Keratinocyte (primary cell): ENCODE results near the gene PERP. TPM values are rescaled to one million over a fixed set of nuclear protein-coding genes. Genes with fewer than 3 reads are reported as not detected.

Experiments
- DNase-seq: peaks from one replicate; pipeline ENCODE4 v3.0.0-alpha.2; 2011; ENCODE audit warnings: low read depth, missing footprints, low spot score
- FAIRE-seq: peaks from 2 replicates; lab custom pipeline; 2011; peaks lifted over from hg19 to GRCh38; lab: Jason Lieb, UNC
- H2AFZ ChIP-seq: 2 replicates; pipeline ENCODE4 v1.6.0; 2012; ENCODE audit warnings: low read length, control low read depth, inconsistent platforms; ENCODE audit not compliant: control insufficient read depth
- H3K27ac ChIP-seq: 2 replicates; pipeline ENCODE4 v1.5.1; 2011; ENCODE audit warnings: low read length; ENCODE audit not compliant: control insufficient read depth, insufficient read depth
- H3K27me3 ChIP-seq: 3 replicates; pipeline ENCODE4 v1.6.0; 2011; ENCODE audit warnings: low read length; ENCODE audit not compliant: control insufficient read depth, insufficient read depth; ENCODE audit errors: extremely low read depth
- H3K36me3 ChIP-seq, 2 experiments: 2 replicates in 1 of 2; 3 replicates in 1 of 2; pipeline ENCODE4 v1.5.1; 2011; ENCODE audit warnings: low read length in 2 of 2, mild to moderate bottlenecking in 1 of 2; ENCODE audit not compliant: control insufficient read depth in 2 of 2, insufficient read depth in 2 of 2; ENCODE audit errors: extremely low read depth in 1 of 2
- H3K4me1 ChIP-seq: 3 replicates; pipeline ENCODE4 v1.5.1; 2011; ENCODE audit warnings: low read length; ENCODE audit not compliant: control insufficient read depth, insufficient read depth; ENCODE audit errors: extremely low read depth
- H3K4me2 ChIP-seq: 3 replicates; pipeline ENCODE4 v1.6.0; 2011; ENCODE audit warnings: low read depth, low read length; ENCODE audit not compliant: control insufficient read depth, insufficient read depth; ENCODE audit errors: extremely low read depth
- H3K4me3 ChIP-seq, 3 experiments: fragments of 200-600 bp in 1 of 3; sonication (generic) in 1 of 3; 2 replicates in 2 of 3; 3 replicates in 1 of 3; pipeline ENCODE4 v1.5.1; 2011 to 2016; ENCODE audit warnings: low read length in 3 of 3, mild to moderate bottlenecking in 3 of 3, control low read depth in 2 of 3, inconsistent platforms in 1 of 3, low read depth in 1 of 3, mixed read lengths in 1 of 3, mixed run types in 1 of 3, moderate library complexity in 1 of 3; ENCODE audit not compliant: control insufficient read depth in 2 of 3, insufficient read depth in 2 of 3; ENCODE audit errors: extremely low read depth in 1 of 3
- H3K79me2 ChIP-seq: 2 replicates; pipeline ENCODE4 v1.6.0; 2012; ENCODE audit warnings: low read length; ENCODE audit not compliant: control insufficient read depth, insufficient read depth
- H3K9ac ChIP-seq: 3 replicates; pipeline ENCODE4 v1.6.0; 2011; ENCODE audit warnings: low read length; ENCODE audit not compliant: control insufficient read depth, insufficient read depth; ENCODE audit errors: extremely low read depth
- H3K9me1 ChIP-seq: 3 replicates; pipeline ENCODE4 v1.6.0; 2011; ENCODE audit warnings: low read length; ENCODE audit not compliant: control insufficient read depth, insufficient read depth; ENCODE audit errors: extremely low read depth
- H3K9me3 ChIP-seq: 2 replicates; pipeline ENCODE4 v1.5.1; 2012; ENCODE audit warnings: low read depth, low read length; ENCODE audit not compliant: control insufficient read depth
- H4K20me1 ChIP-seq: 3 replicates; pipeline ENCODE4 v1.6.0; 2011; ENCODE audit warnings: low read length; ENCODE audit not compliant: control insufficient read depth, insufficient read depth; ENCODE audit errors: extremely low read depth
- EZH2 ChIP-seq: IDR thresholded peaks from one replicate; pipeline ENCODE4 v1.6.1; 2012; ENCODE audit warnings: inconsistent platforms, mild to moderate bottlenecking, low read length, moderate library complexity
- dilution Hi-C: fragments of 300-500 bp; cut with MboI; formaldehyde crosslinking; loops from one replicate; pipeline ENCODE4 v1.7.0; 2020; ENCODE audit warnings: low sequenced_read_pairs; ENCODE audit not compliant: extremely low pct_ligation_motif_present
- polyA plus RNA-seq, 5 experiments: library from polyadenylated mRNA; depleted of rRNA in 3 of 5; stranded (reverse) in 3 of 5; stranded (forward) in 1 of 5; unstranded in 1 of 5; fragments of >200 nt; gene quantifications; 1 replicate in 1 of 5; 2 replicates in 3 of 5; 3 replicates in 1 of 5; pipeline versions ENCODE4 v1.2.1 to v1.2.3, GENCODE V29; 2011 to 2012; ENCODE audit warnings: missing spikeins in 2 of 5, low read depth in 1 of 5, low replicate concordance in 1 of 5
- TF ChIP-seq, protein P1 (sequence below), 3 experiments: IDR thresholded peaks in 1 of 3; conservative IDR thresholded peaks in 1 of 3; optimal IDR thresholded peaks in 1 of 3; 2 replicates in 2 of 3; 3 replicates in 1 of 3; pipeline versions ENCODE3 to v1.5.1; 2011; ENCODE audit warnings: low read length in 3 of 3, mild to moderate bottlenecking in 3 of 3, moderate library complexity in 2 of 3, control low read depth in 1 of 3, inconsistent platforms in 1 of 3; ENCODE audit not compliant: insufficient read depth in 2 of 3; ENCODE audit errors: extremely low read depth in 1 of 3

The PERP gene
- polyA plus RNA-seq, 1 donor (not counting 4 experiments of a cell fraction or from before 2014, with no cell fraction given): 525 TPM

DNA sequence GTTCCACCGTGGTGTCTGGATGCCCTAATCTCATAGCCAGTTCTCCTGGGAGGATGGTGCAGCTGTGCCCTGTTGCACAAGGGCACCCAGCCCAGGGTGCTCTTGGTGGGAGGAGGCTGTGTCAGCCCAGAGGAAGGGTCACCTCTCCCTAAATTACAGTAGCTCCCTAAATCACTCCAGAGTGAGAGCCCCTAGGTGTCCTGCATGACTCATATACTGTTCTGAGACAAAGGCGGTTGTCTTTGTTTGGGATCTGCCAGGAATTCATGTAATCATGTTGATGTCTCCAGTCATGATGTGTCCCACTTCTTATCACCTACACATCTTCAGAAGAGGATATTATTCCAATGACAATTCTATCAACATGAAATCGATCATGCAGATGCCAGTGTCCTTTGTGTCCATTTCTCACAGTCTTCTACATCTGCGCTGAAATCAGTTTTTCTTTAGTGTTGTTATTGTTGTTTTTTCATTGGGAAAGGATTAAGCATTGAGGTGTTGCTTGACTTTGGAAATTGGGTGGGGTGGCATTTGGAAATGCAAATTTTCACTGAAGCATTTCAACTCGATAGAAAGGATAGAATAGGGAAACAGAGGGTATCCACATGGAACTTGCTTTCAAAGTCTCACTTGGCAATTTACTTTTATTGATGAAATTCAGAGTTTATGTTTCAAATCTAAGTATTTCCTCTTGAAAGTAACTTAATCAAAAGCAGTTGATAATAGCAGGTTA, 19.5 kb downstream of the PERP start:
- H4K20me1 ChIP-seq: no peaks in the 10 kb centered on the region
- H3K27me3 ChIP-seq: no peaks in the 10 kb centered on the region
- H3K4me3 ChIP-seq: peak overlapping the region in 2 of 3 experiments; percentile 27 to 28
- peaks cover 2 to 9% of the 10 kb centered on the region in 2 experiments for H3K36me3 ChIP-seq
- no peak for DNase-seq
- peak overlapping the region; percentile 96 for H3K27ac ChIP-seq
- peaks cover 9% of the 10 kb centered on the region for H3K79me2 ChIP-seq
- no peaks in the 10 kb centered on the region for H3K9me3 ChIP-seq
- peaks cover 43% of the 10 kb centered on the region for H3K4me1 ChIP-seq
- FAIRE-seq: peak; percentile 74
- peaks cover 2% of the 10 kb centered on the region for H3K9me1 ChIP-seq
- H3K9ac ChIP-seq: peak overlapping the region; percentile 66
- no peak for TF ChIP-seq EZH2
- TF ChIP-seq, protein P1, sequence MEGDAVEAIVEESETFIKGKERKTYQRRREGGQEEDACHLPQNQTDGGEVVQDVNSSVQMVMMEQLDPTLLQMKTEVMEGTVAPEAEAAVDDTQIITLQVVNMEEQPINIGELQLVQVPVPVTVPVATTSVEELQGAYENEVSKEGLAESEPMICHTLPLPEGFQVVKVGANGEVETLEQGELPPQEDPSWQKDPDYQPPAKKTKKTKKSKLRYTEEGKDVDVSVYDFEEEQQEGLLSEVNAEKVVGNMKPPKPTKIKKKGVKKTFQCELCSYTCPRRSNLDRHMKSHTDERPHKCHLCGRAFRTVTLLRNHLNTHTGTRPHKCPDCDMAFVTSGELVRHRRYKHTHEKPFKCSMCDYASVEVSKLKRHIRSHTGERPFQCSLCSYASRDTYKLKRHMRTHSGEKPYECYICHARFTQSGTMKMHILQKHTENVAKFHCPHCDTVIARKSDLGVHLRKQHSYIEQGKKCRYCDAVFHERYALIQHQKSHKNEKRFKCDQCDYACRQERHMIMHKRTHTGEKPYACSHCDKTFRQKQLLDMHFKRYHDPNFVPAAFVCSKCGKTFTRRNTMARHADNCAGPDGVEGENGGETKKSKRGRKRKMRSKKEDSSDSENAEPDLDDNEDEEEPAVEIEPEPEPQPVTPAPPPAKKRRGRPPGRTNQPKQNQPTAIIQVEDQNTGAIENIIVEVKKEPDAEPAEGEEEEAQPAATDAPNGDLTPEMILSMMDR (optimal IDR thresholded peaks at IDR 0.05 in 1 of 3, IDR thresholded peaks at IDR 0.05 in 1 of 3, conservative IDR thresholded peaks at IDR 0.05 in 1 of 3; ENCODE audit: extremely low read depth in 1 of 3, insufficient read depth in 2 of 3, low read length in 3 of 3): no peak
- no peak overlapping the region for H2AFZ ChIP-seq
- dilution Hi-C loops: no loop called here
- H3K4me2 ChIP-seq: peak overlapping the region; percentile 88

DNA sequence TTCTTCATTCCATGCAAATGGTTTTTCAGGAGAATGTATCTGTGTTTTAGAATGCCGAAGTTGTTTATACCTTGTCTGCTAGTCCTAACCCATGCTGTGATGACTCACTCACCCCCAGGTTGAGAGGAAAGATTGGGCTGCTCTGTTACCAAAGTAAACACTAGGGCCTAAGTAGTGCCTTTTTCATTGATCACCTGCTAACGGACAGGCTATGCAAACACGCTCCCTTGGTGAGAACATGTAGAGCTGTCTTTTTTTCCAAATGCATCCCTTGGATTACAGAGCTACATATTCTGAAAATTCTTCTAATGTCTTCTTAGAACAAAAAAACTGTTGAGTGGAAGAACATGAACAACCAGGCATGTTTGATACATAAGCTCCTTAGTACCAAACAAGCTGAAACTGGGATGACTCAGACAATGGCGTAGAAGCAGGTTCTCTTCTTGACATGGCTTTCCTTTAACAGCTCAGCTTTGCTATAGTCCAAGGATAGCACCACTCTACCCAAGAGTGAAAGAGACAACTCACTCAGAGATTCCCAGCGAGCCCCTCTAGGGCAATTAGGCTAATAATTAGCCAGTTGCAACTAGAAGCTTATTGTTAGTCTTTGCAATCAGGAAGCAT, 20.5 kb downstream of the PERP start:
- Histone ChIP-seq H3K79me2 (no peaks in the 10 kb centered on the region), H3K9me3 (no peaks in the 10 kb centered on the region), H3K4me3 (no peak overlapping the region), H3K36me3 (peaks cover 2 to 4% of the 10 kb centered on the region in 2 experiments), H3K9me1 (peaks cover 2% of the 10 kb centered on the region), H3K27me3 (no peaks in the 10 kb centered on the region), H2AFZ (no peak overlapping the region), H3K27ac (peak overlapping the region; percentile 96), H3K9ac (peak overlapping the region; percentile 66), H3K4me2 (peak overlapping the region; percentile 54), H3K4me1 (peaks cover 43% of the 10 kb centered on the region), H4K20me1 (no peaks in the 10 kb centered on the region)
- FAIRE-seq: peak; percentile 92
- dilution Hi-C loops: no loop called here
- TF ChIP-seq, protein P1 (optimal IDR thresholded peaks at IDR 0.05 in 1 of 3, IDR thresholded peaks at IDR 0.05 in 1 of 3, conservative IDR thresholded peaks at IDR 0.05 in 1 of 3; ENCODE audit: extremely low read depth in 1 of 3, insufficient read depth in 2 of 3, low read length in 3 of 3): no peak
- no peak for DNase-seq
